HepG2 (cell line): Measurements from ENCODE around the gene C18orf63. TPM values are rescaled to one million over a fixed set of nuclear protein-coding genes. Genes with fewer than 3 reads are reported as not detected.
A peak's percentile ranks its signal among the peaks of the same experiment; 100 is the strongest.

Experiments
- AFF4 ChIP-seq: sonication (generic); formaldehyde crosslinking; IDR thresholded peaks from 2 replicates; pipeline ENCODE4 v1.4.0; 2020; ENCODE audit warnings: missing genetic modification reagents
- ARID5B ChIP-seq: IDR thresholded peaks from 2 replicates; pipeline ENCODE4 v1.4.0; 2020; ENCODE audit warnings: mild to moderate bottlenecking, missing genetic modification reagents
- ATAD3A ChIP-seq: sonication (generic); formaldehyde crosslinking; IDR thresholded peaks from 2 replicates; pipeline ENCODE4 v1.4.0; 2020; ENCODE audit warnings: missing genetic modification reagents
- ATF7 ChIP-seq, 2 experiments: fragments of 450-650 bp in 1 of 2; sonication (generic) in 1 of 2; formaldehyde crosslinking in 1 of 2; IDR thresholded peaks; 2 replicates each; pipeline versions ENCODE4 v1.4.0 to v1.6.1; 2016 to 2020; ENCODE audit warnings: antibody characterized with exemption in 1 of 2, mild to moderate bottlenecking in 1 of 2, missing genetic modification reagents in 1 of 2
- BORCS8-MEF2B ChIP-seq: sonication (generic); formaldehyde crosslinking; IDR thresholded peaks from 2 replicates; pipeline ENCODE4 v1.8.0; 2022; ENCODE audit warnings: mild to moderate bottlenecking, missing genetic modification reagents
- CCAR2 ChIP-seq: fragments of 200-400 bp; formaldehyde crosslinking; optimal IDR thresholded peaks from 2 replicates; pipeline ENCODE3; 2018; ENCODE audit warnings: low read depth, mild to moderate bottlenecking, low read length, moderate library complexity
- GZF1 ChIP-seq: sonication (generic); formaldehyde crosslinking; IDR thresholded peaks from 2 replicates; pipeline ENCODE4 v1.5.1; 2020; ENCODE audit warnings: mild to moderate bottlenecking, missing genetic modification reagents
- HNF1B ChIP-seq: sonication (generic); formaldehyde crosslinking; IDR thresholded peaks from 2 replicates; pipeline ENCODE4 v1.5.1; 2020; ENCODE audit warnings: mild to moderate bottlenecking, moderate library complexity, missing genetic modification reagents
- KDM5A ChIP-seq: fragments of 200-600 bp; sonication (generic); IDR thresholded peaks from 2 replicates; pipeline ENCODE4 v1.7.0; 2018; ENCODE audit warnings: antibody characterized with exemption, mild to moderate bottlenecking, low read length, borderline replicate concordance
- KLF6 ChIP-seq: IDR thresholded peaks from 2 replicates; pipeline ENCODE4 v1.8.0; 2016; ENCODE audit warnings: missing biosample characterization, missing genetic modification reagents
- LBX2 ChIP-seq: sonication (generic); formaldehyde crosslinking; IDR thresholded peaks from 2 replicates; pipeline ENCODE4 v1.5.0; 2020; ENCODE audit warnings: missing genetic modification reagents, mild to moderate bottlenecking, borderline replicate concordance
- RFX5 ChIP-seq: IDR thresholded peaks from 2 replicates; pipeline ENCODE4 v1.6.1; 2011; ENCODE audit warnings: low read depth, low read length, improper control_type of control experiment
- TGIF2 ChIP-seq: IDR thresholded peaks from 2 replicates; pipeline ENCODE4 v1.6.1; 2016; ENCODE audit warnings: control low read depth, missing compliant biosample characterization
- ZBTB42 ChIP-seq: sonication (generic); formaldehyde crosslinking; IDR thresholded peaks from 2 replicates; pipeline ENCODE4 v1.5.0; 2020; ENCODE audit warnings: mild to moderate bottlenecking, missing genetic modification reagents
- ZFP1 ChIP-seq: IDR thresholded peaks from 2 replicates; pipeline ENCODE4 v1.6.1; 2016
- ZFP36 ChIP-seq: fragments of 150-350 bp; IDR thresholded peaks from 2 replicates; pipeline ENCODE4 v1.6.1; 2018; ENCODE audit warnings: borderline replicate concordance, low read length, low read depth; ENCODE audit not compliant: partially characterized antibody
- ZNF3 ChIP-seq: IDR thresholded peaks from 2 replicates; pipeline ENCODE4 v1.7.0; 2017; ENCODE audit warnings: inconsistent platforms
- ZNF775 ChIP-seq: sonication (generic); formaldehyde crosslinking; IDR thresholded peaks from 2 replicates; pipeline ENCODE4 v1.4.0; 2020; ENCODE audit warnings: missing genetic modification reagents, mild to moderate bottlenecking, moderate library complexity, borderline replicate concordance
- ZNF816 ChIP-seq: sonication (generic); formaldehyde crosslinking; IDR thresholded peaks from 2 replicates; pipeline ENCODE4 v1.8.0; 2022; ENCODE audit warnings: missing genetic modification reagents, mild to moderate bottlenecking, borderline replicate concordance
- polyA plus RNA-seq, 8 experiments: library from polyadenylated mRNA; depleted of rRNA in 3 of 8; stranded (reverse) in 7 of 8; unstranded in 1 of 8; fragments of >200 nt; fragmentation: Illumina TruSeq in 4 of 8; extraction: Trizol in 4 of 8; gene quantifications; 2 replicates each; pipeline versions ENCODE4 v1.2.1 to v1.2.3, GENCODE V29; 2011 to 2016; ENCODE audit warnings: low read depth in 4 of 8, missing spikeins in 1 of 8, mixed read lengths in 1 of 8; ENCODE audit not compliant: insufficient read depth in 1 of 8
- total RNA-seq, 5 experiments: library from RNA; depleted of rRNA; stranded (reverse); fragments of >200 nt; fragmentation: Illumina TruSeq; extraction: Trizol; gene quantifications; 2 replicates each; pipeline ENCODE4 v1.2.3, GENCODE V29; 2016; ENCODE audit warnings: low read depth in 1 of 5

C18orf63 gene
- total and polyA plus RNA-seq, 2 of the 13 experiments (the other 11 are each of a cell fraction or from before 2014, with no cell fraction given): 0.01 TPM; not detected in 1

GRCh38 chr18:74316257-74317170, 875 bp downstream of the C18orf63 start (continued):
- TF ChIP-seq KDM5A: no peak
- TF ChIP-seq ZNF3 (CRISPR knock-in tag): no peak
- no peak for TF ChIP-seq RFX5
- peak; percentile 93 for TF ChIP-seq ARID5B
- no peak for TF ChIP-seq LBX2
- TF ChIP-seq CCAR2: no peak
- TF ChIP-seq ZNF775 (CRISPR knock-in tag): no peak
- peak; percentile 54 for TF ChIP-seq ATF7 (IDR thresholded peaks at IDR 0.05)
- no peak for TF ChIP-seq ATF7 (CRISPR knock-in tag; IDR thresholded peaks at IDR 0.05)
- TF ChIP-seq ATAD3A (CRISPR knock-in tag): no peak
- TF ChIP-seq TGIF2 (CRISPR knock-in tag): no peak
- no peak for TF ChIP-seq AFF4 (CRISPR knock-in tag)
- TF ChIP-seq ZFP1 (CRISPR knock-in tag): no peak
- no peak for TF ChIP-seq HNF1B (CRISPR knock-in tag)
- TF ChIP-seq ZBTB42 (CRISPR knock-in tag): no peak
- no peak for TF ChIP-seq KLF6 (CRISPR knock-in tag)
- TF ChIP-seq ZFP36: no peak
- no peak for TF ChIP-seq BORCS8-MEF2B (CRISPR knock-in tag)
- TF ChIP-seq ZNF816: no peak
- no peak for TF ChIP-seq GZF1
